Panc1 (cell line): ENCODE measurements around the gene ZNF443. TPM values are rescaled to one million over a fixed set of nuclear protein-coding genes. Genes with fewer than 3 reads are reported as not detected.
A peak's percentile ranks its signal among the peaks of the same experiment; 100 is the strongest.
"Not testable (repeated sequence)": the region's sequence is repeated elsewhere in the genome, so short reads cannot be mapped to it uniquely, and the experiment has no call there.

Source experiments
- ATAC-seq: fragments of 200-7000 bp; cut with Tn5 transposase; 2 replicates; pipeline ENCODE4 v1.9.1; 2020; ENCODE audit warnings: mild to moderate bottlenecking, moderate library complexity
- BruUV-seq: library from RNA; stranded (reverse); fragments of 400-500 nt; replicated peaks from 2 replicates; lab custom pipeline; 2021; lab: Mats Ljungman, UMichigan
- CTCF ChIA-PET: fragments of 300-600 bp; sonication (Branson Sonifier 250); formaldehyde crosslinking; loops from one replicate; lab custom pipeline; 2022; ENCODE audit warnings: antibody characterized with exemption; lab: Charles Lee
- POLR2A ChIA-PET: fragments of 300-600 bp; sonication (Branson Sonifier 250); formaldehyde crosslinking; loops from one replicate; lab custom pipeline; 2022; ENCODE audit warnings: antibody characterized with exemption; lab: Charles Lee
- DNase-seq: peaks from one replicate; pipeline ENCODE4 v3.0.0-alpha.2; 2010; ENCODE audit warnings: low read depth, low spot score
- H3K27ac ChIP-seq: 2 replicates; pipeline ENCODE4 v1.5.1; 2011; ENCODE audit warnings: mild to moderate bottlenecking, low read length, inconsistent platforms
- H3K27me3 ChIP-seq: fragments of 200-500 bp; sonication (Bioruptor generic); 2 replicates; pipeline ENCODE4 v1.6.0; 2014; ENCODE audit warnings: low read length, inconsistent platforms; ENCODE audit not compliant: control insufficient read depth, insufficient read depth
- H3K36me3 ChIP-seq: fragments of 200-500 bp; sonication (Bioruptor generic); 2 replicates; pipeline ENCODE4 v1.5.1; 2014; ENCODE audit warnings: inconsistent platforms, mild to moderate bottlenecking, low read length, moderate library complexity; ENCODE audit not compliant: control insufficient read depth, insufficient read depth
- H3K4me1 ChIP-seq: 2 replicates; pipeline ENCODE4 v1.5.1; 2011; ENCODE audit warnings: inconsistent platforms, mild to moderate bottlenecking, low read length, moderate library complexity; ENCODE audit not compliant: control insufficient read depth, insufficient read depth
- H3K4me3 ChIP-seq, 2 experiments: 2 replicates each; pipeline ENCODE4 v1.5.1; 2011 to 2012; ENCODE audit warnings: low read depth in 2 of 2, low read length in 2 of 2, mild to moderate bottlenecking in 2 of 2, inconsistent platforms in 1 of 2, moderate library complexity in 1 of 2
- H3K9me3 ChIP-seq: fragments of 200-500 bp; sonication (Bioruptor generic); 2 replicates; pipeline ENCODE4 v1.5.1; 2014; ENCODE audit warnings: low read depth, mild to moderate bottlenecking, inconsistent platforms, low read length, moderate library complexity; ENCODE audit not compliant: control insufficient read depth, insufficient read depth
- POLR2AphosphoS5 ChIP-seq: IDR thresholded peaks from 2 replicates; pipeline ENCODE4 v1.6.1; 2012; ENCODE audit warnings: mild to moderate bottlenecking, low read depth, low read length, moderate library complexity
- SIN3A ChIP-seq: IDR thresholded peaks from 2 replicates; pipeline ENCODE4 v1.6.1; 2012; ENCODE audit warnings: low read depth, mild to moderate bottlenecking, low read length, moderate library complexity, borderline replicate concordance; ENCODE audit not compliant: insufficient read depth
- TCF7L2 ChIP-seq: IDR thresholded peaks from 2 replicates; pipeline ENCODE4 v1.6.1; 2011; ENCODE audit warnings: mild to moderate bottlenecking, low read depth, low read length, inconsistent platforms
- in situ Hi-C: cut with HindIII; loops from 2 replicates; pipeline ENCODE4 v1.10.0; 2016; ENCODE audit warnings: low sequenced_read_pairs, low pct_unique_long_range_greater_than_20kb
- intact Hi-C: fragments of 100-400 bp; cut with micrococcal nuclease; formaldehyde crosslinking; loops from one replicate; pipeline ENCODE4 v1.10.0; 2022; ENCODE audit not compliant: unreplicated experiment
- total RNA-seq: library from RNA; stranded (reverse); gene quantifications from one replicate; pipeline ENCODE4 v1.2.1, GENCODE V29; 2021; ENCODE audit not compliant: unreplicated experiment
- TF ChIP-seq, protein P1 (sequence below), 2 experiments: IDR thresholded peaks; 2 replicates each; pipeline ENCODE4 v1.6.1; 2011 to 2012; ENCODE audit warnings: low read depth in 2 of 2, control low read depth in 1 of 2, low read length in 1 of 2, mild to moderate bottlenecking in 1 of 2, moderate library complexity in 1 of 2; ENCODE audit not compliant: insufficient read depth in 1 of 2
- TF ChIP-seq, protein P2 (sequence below): fragments of 450-650 bp; IDR thresholded peaks from 2 replicates; pipeline ENCODE4 v1.5.1; 2017; ENCODE audit warnings: mild to moderate bottlenecking

Gene ZNF443
- total RNA-seq, 1 experiment from 2014 or later, result 6.0 TPM

DNA sequence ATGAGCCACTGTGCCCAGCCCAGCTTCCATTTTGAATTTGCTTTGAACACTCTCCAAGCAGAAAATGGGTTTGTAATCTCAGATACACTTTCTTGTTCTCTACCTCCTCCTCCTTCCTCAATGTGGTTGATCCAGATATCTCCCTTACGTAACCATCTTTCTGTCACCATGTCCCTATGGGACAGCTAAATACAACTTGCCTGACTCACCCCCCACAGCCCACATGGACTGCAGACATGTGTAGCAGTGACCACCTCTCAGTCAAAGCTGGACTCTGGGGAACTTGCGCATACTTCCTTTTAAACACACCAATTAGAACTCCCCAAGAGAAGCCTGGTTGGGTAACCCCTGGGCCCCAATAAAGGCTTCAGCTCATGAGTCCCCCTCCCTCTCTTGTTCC is 28.9 kb downstream of the ZNF443 start:
- no peak for DNase-seq
- intact Hi-C loops (no loop called here), in situ Hi-C loops (no loop called here)

GRCh38 chr19:12400633-12401502 is 40.0 kb downstream of the ZNF443 start, which contains the start of gene ZNF799:
ZNF799 (minus strand) TSS chr19:12401271; CDS start chr19:12401070, 201 bp downstream.
- ATAC-seq, result peak; percentile 97
- Histone ChIP-seq H3K4me1 (no peaks in the 10 kb centered on the region), H3K27me3 (no peaks in the 10 kb centered on the region), H3K27ac (peak within 1 kb of the TSS; percentile 74; the same call in 1 of the 2 replicates), H3K36me3 (no peaks in the 10 kb centered on the region), H3K4me3 (peak within 1 kb of the TSS; percentile 69 to 78), H3K9me3 (peaks cover 2% of the 10 kb centered on the region; the same call in 1 of the 2 replicates)
- in situ Hi-C loops (no loop called here), intact Hi-C loops (no loop called here)
- peak; percentile 69 for DNase-seq
- ChIA-PET POLR2A (no interaction called here), CTCF (no interaction called here)
- no TSS peak for BruUV-seq
- TF ChIP-seq TCF7L2, result peak; percentile 96
- TF ChIP-seq POLR2AphosphoS5, result peak; percentile 72
- TF ChIP-seq SIN3A, result peak; percentile 75; the same call in 1 of the 2 replicates
- TF ChIP-seq, protein P1, sequence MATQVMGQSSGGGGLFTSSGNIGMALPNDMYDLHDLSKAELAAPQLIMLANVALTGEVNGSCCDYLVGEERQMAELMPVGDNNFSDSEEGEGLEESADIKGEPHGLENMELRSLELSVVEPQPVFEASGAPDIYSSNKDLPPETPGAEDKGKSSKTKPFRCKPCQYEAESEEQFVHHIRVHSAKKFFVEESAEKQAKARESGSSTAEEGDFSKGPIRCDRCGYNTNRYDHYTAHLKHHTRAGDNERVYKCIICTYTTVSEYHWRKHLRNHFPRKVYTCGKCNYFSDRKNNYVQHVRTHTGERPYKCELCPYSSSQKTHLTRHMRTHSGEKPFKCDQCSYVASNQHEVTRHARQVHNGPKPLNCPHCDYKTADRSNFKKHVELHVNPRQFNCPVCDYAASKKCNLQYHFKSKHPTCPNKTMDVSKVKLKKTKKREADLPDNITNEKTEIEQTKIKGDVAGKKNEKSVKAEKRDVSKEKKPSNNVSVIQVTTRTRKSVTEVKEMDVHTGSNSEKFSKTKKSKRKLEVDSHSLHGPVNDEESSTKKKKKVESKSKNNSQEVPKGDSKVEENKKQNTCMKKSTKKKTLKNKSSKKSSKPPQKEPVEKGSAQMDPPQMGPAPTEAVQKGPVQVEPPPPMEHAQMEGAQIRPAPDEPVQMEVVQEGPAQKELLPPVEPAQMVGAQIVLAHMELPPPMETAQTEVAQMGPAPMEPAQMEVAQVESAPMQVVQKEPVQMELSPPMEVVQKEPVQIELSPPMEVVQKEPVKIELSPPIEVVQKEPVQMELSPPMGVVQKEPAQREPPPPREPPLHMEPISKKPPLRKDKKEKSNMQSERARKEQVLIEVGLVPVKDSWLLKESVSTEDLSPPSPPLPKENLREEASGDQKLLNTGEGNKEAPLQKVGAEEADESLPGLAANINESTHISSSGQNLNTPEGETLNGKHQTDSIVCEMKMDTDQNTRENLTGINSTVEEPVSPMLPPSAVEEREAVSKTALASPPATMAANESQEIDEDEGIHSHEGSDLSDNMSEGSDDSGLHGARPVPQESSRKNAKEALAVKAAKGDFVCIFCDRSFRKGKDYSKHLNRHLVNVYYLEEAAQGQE (IDR thresholded peaks at IDR 0.05; ENCODE audit: insufficient read depth in 1 of 2, low read depth in 2 of 2, low read length in 1 of 2), result no peak
- TF ChIP-seq, protein P2, sequence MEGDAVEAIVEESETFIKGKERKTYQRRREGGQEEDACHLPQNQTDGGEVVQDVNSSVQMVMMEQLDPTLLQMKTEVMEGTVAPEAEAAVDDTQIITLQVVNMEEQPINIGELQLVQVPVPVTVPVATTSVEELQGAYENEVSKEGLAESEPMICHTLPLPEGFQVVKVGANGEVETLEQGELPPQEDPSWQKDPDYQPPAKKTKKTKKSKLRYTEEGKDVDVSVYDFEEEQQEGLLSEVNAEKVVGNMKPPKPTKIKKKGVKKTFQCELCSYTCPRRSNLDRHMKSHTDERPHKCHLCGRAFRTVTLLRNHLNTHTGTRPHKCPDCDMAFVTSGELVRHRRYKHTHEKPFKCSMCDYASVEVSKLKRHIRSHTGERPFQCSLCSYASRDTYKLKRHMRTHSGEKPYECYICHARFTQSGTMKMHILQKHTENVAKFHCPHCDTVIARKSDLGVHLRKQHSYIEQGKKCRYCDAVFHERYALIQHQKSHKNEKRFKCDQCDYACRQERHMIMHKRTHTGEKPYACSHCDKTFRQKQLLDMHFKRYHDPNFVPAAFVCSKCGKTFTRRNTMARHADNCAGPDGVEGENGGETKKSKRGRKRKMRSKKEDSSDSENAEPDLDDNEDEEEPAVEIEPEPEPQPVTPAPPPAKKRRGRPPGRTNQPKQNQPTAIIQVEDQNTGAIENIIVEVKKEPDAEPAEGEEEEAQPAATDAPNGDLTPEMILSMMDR, result peak; percentile 29; the same call in 1 of the 2 replicates

More for the DNA sequence above, 28.9 kb downstream of the ZNF443 start:
- ATAC-seq, result no peak
- POLR2A ChIA-PET, result no interaction called here
- H3K27me3 ChIP-seq, result no peaks in the 10 kb centered on the region
- H3K4me1 ChIP-seq, result no peaks in the 10 kb centered on the region
- no peak overlapping the region for H3K4me3 ChIP-seq
- H3K27ac ChIP-seq, result no peak overlapping the region
- BruUV-seq, result no TSS peak
- TF ChIP-seq SIN3A (no peak), TCF7L2 (no peak), POLR2AphosphoS5 (no peak)
- TF ChIP-seq, protein P2, result no peak
- TF ChIP-seq, protein P1 (IDR thresholded peaks at IDR 0.05; ENCODE audit: insufficient read depth in 1 of 2, low read depth in 2 of 2, low read length in 1 of 2), result no peak
- H3K36me3 ChIP-seq, result no peaks in the 10 kb centered on the region
- CTCF ChIA-PET, result no interaction called here
- H3K9me3 ChIP-seq, result no peaks in the 10 kb centered on the region

- H3K27ac ChIP-seq, result peak overlapping the region; percentile 74
- H3K9me3 ChIP-seq, intact Hi-C loops, H3K27me3 ChIP-seq, CTCF ChIA-PET, in situ Hi-C loops, H3K4me1 ChIP-seq, H3K36me3 ChIP-seq, BruUV-seq, POLR2A ChIA-PET, DNase-seq: not testable (repeated sequence)
- peak overlapping the region; percentile 69 to 78 for H3K4me3 ChIP-seq
- peak; percentile 46 for ATAC-seq
Measured at GRCh38 chr19:12399901-12400632, 40.8 kb downstream of the ZNF443 start.
